GM23248 (cell line): ENCODE data around the gene NRCAM.

Source experiments
- EZH2 ChIP-seq: fragments of 200-600 bp; sonication (generic); IDR thresholded peaks from 2 replicates; pipeline ENCODE4 v1.6.1; 2018; ENCODE audit warnings: antibody characterized with exemption, mild to moderate bottlenecking; ENCODE audit not compliant: insufficient read depth, poor library complexity, severe bottlenecking
- EZH2phosphoT487 ChIP-seq: fragments of 200-600 bp; sonication (generic); IDR thresholded peaks from 2 replicates; pipeline ENCODE4 v1.6.1; 2018; ENCODE audit warnings: antibody characterized with exemption, moderate library complexity, mild to moderate bottlenecking, low read depth; ENCODE audit not compliant: insufficient read depth

DNA sequence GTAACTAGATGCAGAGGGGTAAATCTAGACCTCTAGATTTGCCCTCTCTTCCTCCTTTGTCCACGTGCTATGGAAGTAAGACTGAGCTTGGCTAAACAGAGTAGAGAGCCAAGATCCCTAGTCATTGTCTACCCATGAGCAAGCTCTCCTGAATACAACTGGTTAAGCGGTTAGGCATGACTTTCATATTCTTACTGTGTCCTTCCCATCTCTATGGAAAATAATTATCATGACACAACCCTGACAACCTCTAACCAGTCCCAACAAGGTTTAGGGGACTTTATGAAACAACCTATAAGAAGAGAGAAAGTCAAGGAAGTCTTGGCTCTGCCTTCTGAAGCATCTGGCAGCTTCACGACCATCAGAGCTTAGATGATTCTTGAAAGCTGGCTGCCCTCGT is 318.2 kb downstream of the NRCAM start:
- TF ChIP-seq EZH2: no peak
- TF ChIP-seq EZH2phosphoT487: no peak
